Mesendoderm (in vitro differentiated cells): ENCODE measurements around the gene UGT2A2. TPM values are rescaled to one million over a fixed set of nuclear protein-coding genes. Genes with fewer than 3 reads are reported as not detected.

Experiments used
- DNase-seq: peaks from one replicate; pipeline ENCODE4 v3.0.0; 2013
- H2AK5ac ChIP-seq: 2 replicates; pipeline ENCODE4 v1.6.1; 2013; ENCODE audit warnings: low read length, inconsistent platforms
- H2BK120ac ChIP-seq: 2 replicates; pipeline ENCODE4 v1.6.1; 2013; ENCODE audit warnings: low read depth, mild to moderate bottlenecking, low read length, moderate library complexity, mixed read lengths
- H2BK15ac ChIP-seq: replicated peaks from 2 replicates; pipeline ENCODE4 v1.6.1; 2013; ENCODE audit warnings: low read depth, mild to moderate bottlenecking, moderate library complexity
- H2BK5ac ChIP-seq: 2 replicates; pipeline ENCODE4 v1.6.1; 2013; ENCODE audit warnings: low read length, inconsistent platforms
- H3K18ac ChIP-seq: 2 replicates; pipeline ENCODE4 v1.6.1; 2013; ENCODE audit warnings: mild to moderate bottlenecking, low read length, mixed read lengths
- H3K23ac ChIP-seq: one replicate; pipeline ENCODE4 v1.6.1; 2013; ENCODE audit warnings: low read length
- H3K27ac ChIP-seq: 2 replicates; pipeline ENCODE4 v1.5.1; 2013; ENCODE audit warnings: low read depth, mild to moderate bottlenecking, inconsistent platforms, low read length, moderate library complexity
- H3K27me3 ChIP-seq: 2 replicates; pipeline ENCODE4 v1.6.1; 2013; ENCODE audit warnings: low read length, control low read depth, mild to moderate bottlenecking, inconsistent platforms; ENCODE audit not compliant: insufficient read depth, poor library complexity
- H3K36me3 ChIP-seq: 2 replicates; pipeline ENCODE4 v1.6.1; 2013; ENCODE audit warnings: low read length, inconsistent platforms; ENCODE audit not compliant: control insufficient read depth, insufficient read depth
- H3K4ac ChIP-seq: one replicate; pipeline ENCODE4 v1.6.1; 2013; ENCODE audit warnings: low read depth, mild to moderate bottlenecking, low read length, moderate library complexity
- H3K4me1 ChIP-seq: 2 replicates; pipeline ENCODE4 v1.6.1; 2013; ENCODE audit warnings: low read depth, low read length, inconsistent platforms; ENCODE audit not compliant: control insufficient read depth
- H3K4me2 ChIP-seq: 2 replicates; pipeline ENCODE4 v1.6.1; 2013; ENCODE audit warnings: low read length
- H3K4me3 ChIP-seq: 2 replicates; pipeline ENCODE4 v1.5.1; 2013; ENCODE audit warnings: mild to moderate bottlenecking, low read length
- H3K56ac ChIP-seq: one replicate; pipeline ENCODE4 v1.6.1; 2013; ENCODE audit warnings: low read length
- H3K79me1 ChIP-seq: 2 replicates; pipeline ENCODE4 v1.6.1; 2013; ENCODE audit warnings: low read length, inconsistent platforms
- H3K79me2 ChIP-seq: 2 replicates; pipeline ENCODE4 v1.6.1; 2013; ENCODE audit warnings: mild to moderate bottlenecking, low read length; ENCODE audit not compliant: control insufficient read depth, insufficient read depth
- H3K9ac ChIP-seq: 2 replicates; pipeline ENCODE4 v1.6.1; 2013; ENCODE audit warnings: low read length, inconsistent platforms
- H4K5ac ChIP-seq: one replicate; pipeline ENCODE4 v1.6.1; 2013; ENCODE audit warnings: low read length
- H4K8ac ChIP-seq: one replicate; pipeline ENCODE4 v1.6.1; 2013; ENCODE audit warnings: low read depth, mild to moderate bottlenecking, control low read depth, low read length, moderate library complexity
- WGBS: extraction: QIAGEN DNeasy Blood & Tissue Kit; methylation state at CpG from one replicate; pipeline ENCODE4 v1.1.7; 2013; ENCODE audit warnings: low lambda C conversion rate, missing lambda C conversion rate; ENCODE audit not compliant: insufficient coverage; ENCODE audit errors: extremely low coverage; 5-methylcytosine and 5-hydroxymethylcytosine counted together
- small RNA-seq: library from polyadenylated mRNA; stranded (forward); fragments of <200 nt; extraction: miRNeasy Mini kit (QIAGEN cat#:217004); gene quantifications from one replicate; pipeline ENCODE3, GENCODE V24; 2013; ENCODE audit not compliant: insufficient read depth

The UGT2A2 gene

GRCh38 chr4:69568787-69569186, 70.7 kb downstream of the UGT2A2 start:
- Histone ChIP-seq H3K36me3 (no peaks in the 10 kb centered on the region), H3K18ac (no peak overlapping the region), H2BK120ac (no peak overlapping the region), H3K27ac (no peak overlapping the region), H3K9ac (no peak overlapping the region), H3K4ac (no peak overlapping the region), H2AK5ac (no peak overlapping the region), H4K5ac (no peak overlapping the region), H4K8ac (no peak overlapping the region), H3K23ac (no peak overlapping the region), H3K27me3 (no peaks in the 10 kb centered on the region), H3K79me2 (no peaks in the 10 kb centered on the region), H3K4me3 (no peak overlapping the region), H3K4me1 (no peaks in the 10 kb centered on the region), H3K56ac (no peak overlapping the region), H3K79me1 (no peaks in the 10 kb centered on the region), H2BK5ac (no peak overlapping the region), H3K4me2 (no peak overlapping the region), H2BK15ac (no peak overlapping the region)
- DNase-seq, result no peak
- no CpG with 5 or more reads among the region's 1 CpG for WGBS

DNA sequence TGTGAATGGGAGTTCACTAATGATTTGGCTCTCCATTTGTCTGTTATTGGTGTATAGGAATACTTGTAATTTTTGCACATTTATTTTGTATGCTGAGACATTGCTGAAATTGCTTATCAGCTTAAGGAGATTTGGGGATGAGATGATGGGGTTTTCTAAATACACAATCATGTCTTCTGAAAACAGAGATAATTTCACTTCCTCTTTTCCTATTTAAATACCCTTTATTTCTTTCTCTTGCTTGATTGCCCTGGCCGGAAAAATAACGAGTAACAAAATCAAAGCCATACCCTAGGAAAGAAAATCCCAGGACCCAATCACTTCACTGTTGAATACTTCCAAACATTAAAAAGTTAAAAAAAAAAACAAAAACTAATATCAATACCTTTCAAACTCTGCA, 76.0 kb downstream of the UGT2A2 start:
- Histone ChIP-seq H3K4me1 (no peaks in the 10 kb centered on the region), H3K18ac (no peak overlapping the region), H3K23ac (no peak overlapping the region), H3K36me3 (no peaks in the 10 kb centered on the region), H2BK5ac (no peak overlapping the region), H3K27me3 (no peaks in the 10 kb centered on the region), H3K79me2 (no peaks in the 10 kb centered on the region), H3K4ac (no peak overlapping the region), H3K27ac (no peak overlapping the region), H3K4me2 (no peak overlapping the region), H4K5ac (no peak overlapping the region), H3K9ac (no peak overlapping the region), H2AK5ac (no peak overlapping the region), H4K8ac (no peak overlapping the region), H3K4me3 (no peak overlapping the region), H2BK120ac (no peak overlapping the region), H3K56ac (no peak overlapping the region), H3K79me1 (no peaks in the 10 kb centered on the region), H2BK15ac (no peak overlapping the region)
- no CpG with 5 or more reads among the region's 2 CpGs for WGBS
- DNase-seq, result no peak

- no peaks in the 10 kb centered on the region for H3K4me1 ChIP-seq
- no peaks in the 10 kb centered on the region for H3K79me2 ChIP-seq
- H2BK120ac ChIP-seq, result no peak overlapping the region
- no peak overlapping the region for H3K27ac ChIP-seq
- no CpG with 5 or more reads among the region's 2 CpGs for WGBS
- no peaks in the 10 kb centered on the region for H3K36me3 ChIP-seq
- H2AK5ac ChIP-seq, result no peak overlapping the region
- no peak overlapping the region for H2BK15ac ChIP-seq
- H4K5ac ChIP-seq, result no peak overlapping the region
- H3K18ac ChIP-seq, result no peak overlapping the region
- no peak overlapping the region for H3K23ac ChIP-seq
- H3K56ac ChIP-seq, result no peak overlapping the region
- H3K9ac ChIP-seq, result no peak overlapping the region
- no peak overlapping the region for H4K8ac ChIP-seq
- no peaks in the 10 kb centered on the region for H3K27me3 ChIP-seq
- no peak overlapping the region for H3K4ac ChIP-seq
- no peak overlapping the region for H3K4me3 ChIP-seq
- H2BK5ac ChIP-seq, result no peak overlapping the region
- H3K4me2 ChIP-seq, result no peak overlapping the region
- H3K79me1 ChIP-seq, result no peaks in the 10 kb centered on the region
- DNase-seq, result no peak
Observed at GRCh38 chr4:69549651-69550050, 89.8 kb downstream of the UGT2A2 start.

- Histone ChIP-seq H3K56ac (no peak overlapping the region), H3K36me3 (no peaks in the 10 kb centered on the region), H3K4me3 (no peak overlapping the region), H2BK5ac (no peak overlapping the region), H2BK15ac (no peak overlapping the region), H3K79me1 (no peaks in the 10 kb centered on the region), H3K23ac (no peak overlapping the region), H3K27ac (no peak overlapping the region), H2AK5ac (no peak overlapping the region), H3K4ac (no peak overlapping the region), H2BK120ac (no peak overlapping the region), H3K9ac (no peak overlapping the region), H3K4me1 (no peaks in the 10 kb centered on the region), H4K5ac (no peak overlapping the region), H3K18ac (no peak overlapping the region), H4K8ac (no peak overlapping the region), H3K4me2 (no peak overlapping the region), H3K79me2 (no peaks in the 10 kb centered on the region), H3K27me3 (no peaks in the 10 kb centered on the region)
- WGBS, result no CpG with 5 or more reads among the region's 6 CpGs
- DNase-seq, result no peak
Observed at GRCh38 chr4:69546134-69546765, 93.2 kb downstream of the UGT2A2 start.

Small RNA genes within 50 kb of the gene (small RNA-seq; reads per million reads assigned to genes)
- not detected for gene UGT2A2
